ENCODE results near the gene PHF3.

DNA sequence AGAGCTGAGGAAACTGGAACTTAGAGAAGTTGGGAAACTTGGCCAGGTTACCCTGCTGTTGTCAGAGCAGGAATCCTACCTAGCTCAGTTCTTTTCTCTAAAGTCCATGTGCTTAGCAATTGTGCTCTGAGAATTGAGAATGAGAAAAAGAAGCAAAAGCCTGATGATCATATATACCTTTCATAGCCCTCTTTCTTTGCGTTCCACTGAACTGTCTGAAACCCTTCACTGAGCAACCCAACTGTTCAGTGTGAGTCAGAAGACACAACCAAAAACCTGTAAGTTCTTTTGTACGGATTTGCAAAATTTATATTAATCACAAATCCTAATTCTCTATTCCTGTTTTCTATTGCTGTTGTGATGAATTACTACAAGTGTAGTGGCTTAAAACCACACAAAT lies 80.6 kb downstream of the PHF3 start:
- TF ChIP-seq, protein P1, sequence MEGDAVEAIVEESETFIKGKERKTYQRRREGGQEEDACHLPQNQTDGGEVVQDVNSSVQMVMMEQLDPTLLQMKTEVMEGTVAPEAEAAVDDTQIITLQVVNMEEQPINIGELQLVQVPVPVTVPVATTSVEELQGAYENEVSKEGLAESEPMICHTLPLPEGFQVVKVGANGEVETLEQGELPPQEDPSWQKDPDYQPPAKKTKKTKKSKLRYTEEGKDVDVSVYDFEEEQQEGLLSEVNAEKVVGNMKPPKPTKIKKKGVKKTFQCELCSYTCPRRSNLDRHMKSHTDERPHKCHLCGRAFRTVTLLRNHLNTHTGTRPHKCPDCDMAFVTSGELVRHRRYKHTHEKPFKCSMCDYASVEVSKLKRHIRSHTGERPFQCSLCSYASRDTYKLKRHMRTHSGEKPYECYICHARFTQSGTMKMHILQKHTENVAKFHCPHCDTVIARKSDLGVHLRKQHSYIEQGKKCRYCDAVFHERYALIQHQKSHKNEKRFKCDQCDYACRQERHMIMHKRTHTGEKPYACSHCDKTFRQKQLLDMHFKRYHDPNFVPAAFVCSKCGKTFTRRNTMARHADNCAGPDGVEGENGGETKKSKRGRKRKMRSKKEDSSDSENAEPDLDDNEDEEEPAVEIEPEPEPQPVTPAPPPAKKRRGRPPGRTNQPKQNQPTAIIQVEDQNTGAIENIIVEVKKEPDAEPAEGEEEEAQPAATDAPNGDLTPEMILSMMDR (IDR thresholded peaks at IDR 0.05): no peak
- TF ChIP-seq BHLHE40 (IDR thresholded peaks at IDR 0.05; ENCODE audit: low read depth, low read length) (no peak), EP300 (IDR thresholded peaks at IDR 0.05) (no peak), POLR2A (IDR thresholded peaks at IDR 0.05; ENCODE audit: low read length) (no peak), RCOR1 (IDR thresholded peaks at IDR 0.05; ENCODE audit: low read depth, low read length) (no peak), RAD21 (conservative IDR thresholded peaks at IDR 0.05 in 1 of 2, IDR thresholded peaks at IDR 0.05 in 1 of 2) (no peak), PHF8 (IDR thresholded peaks at IDR 0.05; ENCODE audit: borderline replicate concordance, low read depth) (no peak), SMC3 (IDR thresholded peaks at IDR 0.05) (no peak), FOSB (CRISPR knock-in tag; IDR thresholded peaks at IDR 0.05) (no peak), EHMT2 (IDR thresholded peaks at IDR 0.05; ENCODE audit: low read depth) (no peak), MAZ (IDR thresholded peaks at IDR 0.05; ENCODE audit: borderline replicate concordance, low read depth, low read length) (no peak)
- TF ChIP-seq, protein P2, sequence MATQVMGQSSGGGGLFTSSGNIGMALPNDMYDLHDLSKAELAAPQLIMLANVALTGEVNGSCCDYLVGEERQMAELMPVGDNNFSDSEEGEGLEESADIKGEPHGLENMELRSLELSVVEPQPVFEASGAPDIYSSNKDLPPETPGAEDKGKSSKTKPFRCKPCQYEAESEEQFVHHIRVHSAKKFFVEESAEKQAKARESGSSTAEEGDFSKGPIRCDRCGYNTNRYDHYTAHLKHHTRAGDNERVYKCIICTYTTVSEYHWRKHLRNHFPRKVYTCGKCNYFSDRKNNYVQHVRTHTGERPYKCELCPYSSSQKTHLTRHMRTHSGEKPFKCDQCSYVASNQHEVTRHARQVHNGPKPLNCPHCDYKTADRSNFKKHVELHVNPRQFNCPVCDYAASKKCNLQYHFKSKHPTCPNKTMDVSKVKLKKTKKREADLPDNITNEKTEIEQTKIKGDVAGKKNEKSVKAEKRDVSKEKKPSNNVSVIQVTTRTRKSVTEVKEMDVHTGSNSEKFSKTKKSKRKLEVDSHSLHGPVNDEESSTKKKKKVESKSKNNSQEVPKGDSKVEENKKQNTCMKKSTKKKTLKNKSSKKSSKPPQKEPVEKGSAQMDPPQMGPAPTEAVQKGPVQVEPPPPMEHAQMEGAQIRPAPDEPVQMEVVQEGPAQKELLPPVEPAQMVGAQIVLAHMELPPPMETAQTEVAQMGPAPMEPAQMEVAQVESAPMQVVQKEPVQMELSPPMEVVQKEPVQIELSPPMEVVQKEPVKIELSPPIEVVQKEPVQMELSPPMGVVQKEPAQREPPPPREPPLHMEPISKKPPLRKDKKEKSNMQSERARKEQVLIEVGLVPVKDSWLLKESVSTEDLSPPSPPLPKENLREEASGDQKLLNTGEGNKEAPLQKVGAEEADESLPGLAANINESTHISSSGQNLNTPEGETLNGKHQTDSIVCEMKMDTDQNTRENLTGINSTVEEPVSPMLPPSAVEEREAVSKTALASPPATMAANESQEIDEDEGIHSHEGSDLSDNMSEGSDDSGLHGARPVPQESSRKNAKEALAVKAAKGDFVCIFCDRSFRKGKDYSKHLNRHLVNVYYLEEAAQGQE (IDR thresholded peaks at IDR 0.05): no peak
- TF ChIP-seq, protein P3, sequence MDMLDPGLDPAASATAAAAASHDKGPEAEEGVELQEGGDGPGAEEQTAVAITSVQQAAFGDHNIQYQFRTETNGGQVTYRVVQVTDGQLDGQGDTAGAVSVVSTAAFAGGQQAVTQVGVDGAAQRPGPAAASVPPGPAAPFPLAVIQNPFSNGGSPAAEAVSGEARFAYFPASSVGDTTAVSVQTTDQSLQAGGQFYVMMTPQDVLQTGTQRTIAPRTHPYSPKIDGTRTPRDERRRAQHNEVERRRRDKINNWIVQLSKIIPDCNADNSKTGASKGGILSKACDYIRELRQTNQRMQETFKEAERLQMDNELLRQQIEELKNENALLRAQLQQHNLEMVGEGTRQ (IDR thresholded peaks at IDR 0.05): no peak
- TF ChIP-seq, protein P4, sequence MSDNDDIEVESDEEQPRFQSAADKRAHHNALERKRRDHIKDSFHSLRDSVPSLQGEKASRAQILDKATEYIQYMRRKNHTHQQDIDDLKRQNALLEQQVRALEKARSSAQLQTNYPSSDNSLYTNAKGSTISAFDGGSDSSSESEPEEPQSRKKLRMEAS (IDR thresholded peaks at IDR 0.05): no peak
